HG03460 (cell line): Measurements from ENCODE around the gene PON3.
"Not testable (repeated sequence)": the region's sequence is repeated elsewhere in the genome, so short reads cannot be mapped to it uniquely, and the experiment has no call there.

Source experiments
- ATAC-seq: cut with Tn5 transposase; IDR thresholded peaks from one replicate; pipeline ENCODE4 v1.9.1; 2021; ENCODE audit not compliant: unreplicated experiment

The PON3 gene

GRCh38 chr7:95412075-95412474 lies 15.9 kb upstream of the PON3 start:
- no peak for ATAC-seq

- no peak for ATAC-seq
Measured at GRCh38 chr7:95411666-95412065, 15.5 kb upstream of the PON3 start.

- no peak for ATAC-seq
Measured at GRCh38 chr7:95411036-95411435, 14.9 kb upstream of the PON3 start.

GRCh38 chr7:95407751-95408150 lies 11.6 kb upstream of the PON3 start:
- ATAC-seq = no peak

- ATAC-seq = no peak
Measured at GRCh38 chr7:95405800-95406199, 9.6 kb upstream of the PON3 start.

GRCh38 chr7:95405208-95405607 lies 9.0 kb upstream of the PON3 start:
- ATAC-seq = no peak

- ATAC-seq = no peak
Measured at GRCh38 chr7:95404316-95404865, 8.2 kb upstream of the PON3 start.

GRCh38 chr7:95398155-95398940 lies 2.2 kb upstream of the PON3 start:
- no peak for ATAC-seq

- no peak for ATAC-seq
Measured at GRCh38 chr7:95397381-95397780, 1.2 kb upstream of the PON3 start.

GRCh38 chr7:95395755-95396135 lies 430 bp downstream of the PON3 start:
- ATAC-seq = no peak

- no peak for ATAC-seq
Measured at GRCh38 chr7:95394370-95394769, 1.8 kb downstream of the PON3 start.

- ATAC-seq = no peak
Measured at GRCh38 chr7:95391761-95392160, 4.4 kb downstream of the PON3 start.

GRCh38 chr7:95389516-95389915 lies 6.7 kb downstream of the PON3 start:
- no peak for ATAC-seq

GRCh38 chr7:95379457-95379856 lies 16.7 kb downstream of the PON3 start:
- not testable (repeated sequence) for ATAC-seq

- ATAC-seq = no peak
Measured at GRCh38 chr7:95376632-95377400, 19.4 kb downstream of the PON3 start.

GRCh38 chr7:95375591-95376257 lies 20.5 kb downstream of the PON3 start:
- no peak for ATAC-seq

GRCh38 chr7:95373323-95373722 lies 22.9 kb downstream of the PON3 start:
- ATAC-seq = no peak

- ATAC-seq = no peak
Measured at GRCh38 chr7:95368235-95368634, 27.9 kb downstream of the PON3 start.

GRCh38 chr7:95367606-95368005 lies 28.6 kb downstream of the PON3 start:
- no peak for ATAC-seq

GRCh38 chr7:95365151-95365550 lies 31.0 kb downstream of the PON3 start:
- ATAC-seq = no peak

- no peak for ATAC-seq
Measured at GRCh38 chr7:95357623-95358022, 38.6 kb downstream of the PON3 start.
